HepG2 (cell line): Measurements from ENCODE around the gene RGS10. TPM values are rescaled to one million over a fixed set of nuclear protein-coding genes. Genes with fewer than 3 reads are reported as not detected.

ENCODE experiments used
- ARID3A ChIP-seq: IDR thresholded peaks from 2 replicates; pipeline ENCODE4 v1.6.1; 2012; ENCODE audit warnings: low read depth, low read length, improper control_type of control experiment
- CTCF ChIP-seq: sonication (generic); formaldehyde crosslinking; IDR thresholded peaks from 2 replicates; pipeline ENCODE4 v1.5.0; 2020; ENCODE audit warnings: mild to moderate bottlenecking, missing genetic modification reagents, moderate library complexity
- NKX3-1 ChIP-seq: sonication (generic); formaldehyde crosslinking; IDR thresholded peaks from 2 replicates; pipeline ENCODE4 v1.5.0; 2020; ENCODE audit warnings: missing genetic modification reagents
- PAXIP1 ChIP-seq: sonication (generic); formaldehyde crosslinking; conservative IDR thresholded peaks from 2 replicates; pipeline ENCODE4 v1.4.0; 2020; ENCODE audit warnings: mild to moderate bottlenecking, missing genetic modification reagents, moderate library complexity
- REPIN1 ChIP-seq: sonication (generic); formaldehyde crosslinking; IDR thresholded peaks from 2 replicates; pipeline ENCODE4 v1.8.0; 2022; ENCODE audit warnings: missing genetic modification reagents, low read depth, mild to moderate bottlenecking, borderline replicate concordance
- SMYD3 ChIP-seq: sonication (generic); formaldehyde crosslinking; IDR thresholded peaks from 2 replicates; pipeline ENCODE4 v1.8.1; 2023; ENCODE audit warnings: mild to moderate bottlenecking, missing genetic modification reagents
- TAF1 ChIP-seq: sonication (generic); formaldehyde crosslinking; IDR thresholded peaks from 2 replicates; pipeline ENCODE4 v1.4.0; 2020; ENCODE audit warnings: missing genetic modification reagents
- TRIM24 ChIP-seq: sonication (generic); formaldehyde crosslinking; IDR thresholded peaks from 2 replicates; pipeline ENCODE4 v1.8.0; 2022; ENCODE audit warnings: mild to moderate bottlenecking, missing genetic modification reagents
- ZNF563 ChIP-seq: sonication (generic); formaldehyde crosslinking; IDR thresholded peaks from 2 replicates; pipeline ENCODE4 v1.8.0; 2022; ENCODE audit warnings: mild to moderate bottlenecking, moderate library complexity, missing genetic modification reagents
- polyA plus RNA-seq, 8 experiments: library from polyadenylated mRNA; depleted of rRNA in 3 of 8; stranded (reverse) in 7 of 8; unstranded in 1 of 8; fragments of >200 nt; fragmentation: Illumina TruSeq in 4 of 8; extraction: Trizol in 4 of 8; gene quantifications; 2 replicates each; pipeline versions ENCODE4 v1.2.1 to v1.2.3, GENCODE V29; 2011 to 2016; ENCODE audit warnings: low read depth in 4 of 8, missing spikeins in 1 of 8, mixed read lengths in 1 of 8; ENCODE audit not compliant: insufficient read depth in 1 of 8
- total RNA-seq, 5 experiments: library from RNA; depleted of rRNA; stranded (reverse); fragments of >200 nt; fragmentation: Illumina TruSeq; extraction: Trizol; gene quantifications; 2 replicates each; pipeline ENCODE4 v1.2.3, GENCODE V29; 2016; ENCODE audit warnings: low read depth in 1 of 5

Gene RGS10
- total and polyA plus RNA-seq, 2 of the 13 experiments (the other 11 are each of a cell fraction or from before 2014, with no cell fraction given) = 1.7 to 5.1 TPM

DNA sequence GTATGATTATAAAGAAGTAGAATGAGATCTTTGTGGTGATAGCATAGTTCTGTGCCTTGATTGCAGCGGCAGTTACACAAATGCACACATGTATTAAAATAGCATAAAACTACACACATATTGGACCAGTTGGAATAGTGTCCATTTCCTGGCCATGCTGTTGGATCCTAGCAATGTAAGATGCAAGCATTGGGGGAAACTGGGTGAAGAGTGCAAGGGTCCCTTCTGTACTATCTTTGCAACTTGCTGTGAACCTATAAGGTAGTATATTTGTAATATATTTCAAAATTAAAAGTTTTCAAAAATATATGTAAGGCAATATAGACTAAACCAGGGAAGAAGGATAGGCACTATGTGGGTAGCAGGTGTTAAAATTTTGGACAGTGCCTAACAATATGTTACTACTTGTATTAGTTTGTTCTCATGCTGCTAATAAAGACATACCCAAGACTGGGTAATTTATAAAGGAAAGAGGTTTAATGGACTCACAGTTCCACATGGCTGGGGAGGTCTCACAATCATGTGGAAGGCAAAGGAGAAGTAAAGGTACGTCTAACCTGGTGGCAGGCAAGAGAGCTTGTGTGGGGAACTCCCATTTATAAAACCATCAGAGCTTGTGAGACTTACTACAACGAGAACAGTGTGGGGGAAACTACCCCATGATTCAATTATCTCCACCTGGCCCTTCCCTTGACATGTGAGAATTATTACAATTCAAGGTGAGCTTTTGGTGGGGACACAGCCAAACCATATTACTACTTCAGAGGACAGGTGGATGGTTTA, 71.4 kb downstream of the RGS10 start (continued):
- no peak for TF ChIP-seq ARID3A
- no peak for TF ChIP-seq TAF1 (CRISPR knock-in tag)
- TF ChIP-seq REPIN1 (CRISPR knock-in tag) = no peak
- no peak for TF ChIP-seq ZNF563
- no peak for TF ChIP-seq PAXIP1 (CRISPR knock-in tag)
- no peak for TF ChIP-seq NKX3-1 (CRISPR knock-in tag)
- TF ChIP-seq SMYD3 (CRISPR knock-in tag) = no peak
- no peak for TF ChIP-seq TRIM24 (CRISPR knock-in tag)
- TF ChIP-seq CTCF (CRISPR knock-in tag) = no peak
